HL-60/S4 (cell line): ENCODE measurements around the gene SLC49A3.

ENCODE experiments used
- in situ Hi-C: fragments of 300-500 bp; cut with MboI; formaldehyde crosslinking; loops from 2 replicates; pipeline ENCODE4 v1.14.3; 2022; ENCODE audit warnings: low sequenced_read_pairs

The SLC49A3 gene

DNA sequence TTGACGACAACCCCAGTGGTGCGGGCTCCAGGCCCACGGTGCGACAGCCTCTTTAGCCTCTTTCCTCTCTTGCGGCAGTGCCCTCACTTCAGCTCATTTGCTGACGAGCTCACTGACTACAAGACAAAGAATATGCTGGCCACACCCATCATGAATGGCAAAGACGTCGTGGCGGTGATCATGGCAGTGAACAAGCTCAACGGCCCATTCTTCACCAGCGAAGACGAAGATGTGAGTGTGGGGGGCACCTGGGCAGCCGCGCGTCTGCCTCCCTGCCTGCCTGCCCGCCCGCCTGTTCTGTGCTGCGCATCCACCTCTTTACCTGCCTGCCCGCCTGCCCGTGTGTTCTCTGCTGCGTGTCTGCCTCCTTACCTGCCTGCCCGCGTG lies 54.4 kb downstream of the SLC49A3 start:
- in situ Hi-C loops: no loop called here

DNA sequence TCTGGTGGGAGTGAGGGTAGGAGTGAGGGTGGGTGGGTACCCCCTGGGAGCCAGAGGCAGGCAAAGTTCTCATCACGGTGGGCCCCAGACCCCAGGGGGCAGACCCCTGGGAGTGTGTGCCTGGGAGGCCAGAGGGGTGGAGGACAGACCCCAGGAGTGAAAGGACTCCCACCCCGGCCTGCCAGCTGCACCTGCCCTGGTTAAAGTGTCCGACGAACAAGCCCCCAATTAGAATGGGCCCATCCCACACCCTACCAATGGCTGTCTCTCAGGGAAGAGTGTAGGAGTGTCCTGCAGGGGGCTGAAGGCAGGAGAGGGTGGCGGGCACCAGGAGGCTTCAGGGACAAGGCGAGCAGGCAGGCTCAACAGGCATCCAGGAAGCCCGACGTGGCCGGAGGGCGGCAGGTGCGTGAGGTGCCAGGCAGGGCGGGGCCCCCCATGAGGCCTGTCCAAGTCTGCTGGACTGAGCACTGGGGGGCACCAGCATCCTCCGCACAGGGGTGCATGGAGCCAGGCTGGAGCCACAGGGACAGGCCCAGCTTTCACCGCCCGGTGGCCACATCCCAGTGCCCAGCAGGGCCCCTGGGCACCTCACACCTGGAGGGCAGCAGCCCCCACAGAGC lies 54.9 kb downstream of the SLC49A3 start:
- in situ Hi-C loops: no loop called here

DNA sequence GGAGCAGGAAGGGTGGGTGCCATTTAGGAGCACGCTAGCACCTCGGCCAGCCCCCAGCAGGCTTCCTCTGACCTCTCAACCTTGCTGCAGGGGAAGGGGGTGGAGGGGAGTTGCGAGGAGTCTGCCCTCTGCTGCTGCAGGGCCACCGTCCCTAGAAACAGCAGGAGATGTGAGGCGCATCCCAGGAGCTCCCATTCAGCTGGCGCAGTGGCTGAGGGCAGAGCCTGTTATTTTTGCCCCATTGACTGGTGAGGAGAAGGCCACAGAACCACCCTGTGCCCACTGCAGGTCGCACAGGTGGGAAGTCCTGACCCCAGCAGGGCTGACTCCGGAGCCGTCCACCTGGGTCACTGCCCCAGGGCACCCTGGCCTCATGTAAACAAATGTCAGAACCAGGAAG lies 55.5 kb downstream of the SLC49A3 start:
- in situ Hi-C loops: no loop called here

DNA sequence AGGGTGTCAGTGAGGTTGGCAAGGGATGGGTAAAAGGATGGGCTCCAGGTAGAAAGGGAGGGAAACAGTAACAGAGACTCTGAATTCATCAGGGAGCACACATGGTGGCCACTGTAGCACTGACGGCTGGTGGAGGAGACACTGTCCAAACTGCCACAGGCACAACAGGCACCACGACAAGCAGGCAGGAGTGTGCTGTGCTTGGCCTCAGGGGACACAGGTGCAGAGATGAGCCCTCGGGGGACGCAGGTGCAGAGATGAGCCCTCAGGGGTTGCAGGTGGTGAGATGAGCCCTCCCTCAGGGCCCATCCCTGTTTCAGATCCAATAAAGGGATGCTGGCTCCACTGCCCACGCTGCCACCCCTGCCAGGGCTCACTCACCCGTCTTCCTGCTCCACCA lies 56.0 kb downstream of the SLC49A3 start:
- in situ Hi-C loops: no loop called here

DNA sequence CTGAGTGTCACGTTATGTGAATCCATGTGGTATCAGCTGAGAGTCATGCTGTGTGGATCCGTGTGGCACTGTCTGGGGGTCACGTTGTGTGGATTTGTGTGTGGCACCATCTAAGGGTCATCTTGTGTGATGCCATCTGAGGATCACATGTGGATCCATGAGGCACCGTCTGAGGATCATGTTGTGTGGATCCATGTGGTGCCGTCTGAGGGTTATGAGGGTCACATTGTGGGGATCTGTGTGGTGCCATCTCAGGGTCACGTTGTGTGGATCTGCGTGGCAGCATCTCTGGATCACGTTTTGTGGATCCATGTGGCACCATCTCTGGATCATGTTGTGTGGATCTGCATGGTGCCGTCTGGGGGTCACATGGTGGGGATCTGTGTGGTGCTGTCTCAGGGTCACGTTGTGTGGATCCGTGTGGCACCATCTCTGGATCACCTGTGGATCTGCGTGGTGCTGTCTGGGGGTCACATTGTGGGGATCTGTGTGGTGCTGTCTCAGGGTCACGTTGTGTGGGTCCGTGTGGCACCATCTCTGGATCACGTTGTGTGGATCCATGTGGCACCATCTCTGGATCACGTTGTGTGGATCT lies 56.7 kb downstream of the SLC49A3 start:
- in situ Hi-C loops: no loop called here
